Naive thymus-derived CD4-positive, alpha-beta T cell (primary cell): ENCODE measurements around the gene IBA57. TPM values are rescaled to one million over a fixed set of nuclear protein-coding genes. Genes with fewer than 3 reads are reported as not detected.

Experiments
- ATAC-seq: fragments of 150-1000 bp; cut with Tn5 transposase; 2 replicates; pipeline ENCODE4 v1.10.0; 2021; ENCODE audit warnings: mild to moderate bottlenecking, moderate library complexity
- CTCF ChIA-PET: fragments of 350-600 bp; sonication (Branson Sonifier 250); formaldehyde crosslinking; loops from one replicate; lab custom pipeline; 2021; ENCODE audit warnings: antibody characterized with exemption; lab: Charles Lee
- POLR2A ChIA-PET: fragments of 350-600 bp; sonication (Branson Sonifier 250); formaldehyde crosslinking; loops from one replicate; lab custom pipeline; 2021; ENCODE audit warnings: antibody characterized with exemption, inconsistent platforms; lab: Charles Lee
- DNase-seq, 9 donors: peaks; one replicate each; pipeline versions ENCODE4 v3.0.0 to v3.0.0-alpha.2; 2020 to 2022; ENCODE audit warnings: mixed read lengths in 1 of 9
- H3K27ac ChIP-seq: one replicate; pipeline ENCODE4 v1.7.0; 2013; ENCODE audit warnings: mild to moderate bottlenecking, low read depth, low read length, moderate library complexity
- H3K27me3 ChIP-seq, 2 donors: one replicate each; pipeline ENCODE4 v1.7.0; 2013; ENCODE audit warnings: low read length in 2 of 2, mild to moderate bottlenecking in 2 of 2, moderate library complexity in 2 of 2; ENCODE audit not compliant: control insufficient read depth in 2 of 2, insufficient read depth in 2 of 2
- H3K36me3 ChIP-seq, 3 experiments: 1 replicate in 2 of 3; 2 replicates in 1 of 3; pipeline ENCODE4 v1.7.0; 2013; ENCODE audit warnings: low read length in 3 of 3, mild to moderate bottlenecking in 3 of 3, moderate library complexity in 1 of 3; ENCODE audit not compliant: insufficient read depth in 3 of 3, control insufficient read depth in 2 of 3
- H3K4me1 ChIP-seq, 2 donors: one replicate each; pipeline ENCODE4 v1.7.0; 2013; ENCODE audit warnings: low read length in 2 of 2, mild to moderate bottlenecking in 2 of 2, moderate library complexity in 1 of 2; ENCODE audit not compliant: control insufficient read depth in 2 of 2, insufficient read depth in 2 of 2
- H3K4me3 ChIP-seq: 2 replicates; pipeline ENCODE4 v1.7.0; 2013; ENCODE audit warnings: mild to moderate bottlenecking, low read length
- H3K9me3 ChIP-seq, 3 experiments: 1 replicate in 2 of 3; 2 replicates in 1 of 3; pipeline ENCODE4 v1.7.0; 2013; ENCODE audit warnings: low read length in 3 of 3; ENCODE audit not compliant: control insufficient read depth in 2 of 3
- H3K27ac Mint-ChIP-seq, 9 donors: one replicate each; pipeline ENCODE4 v1.8.0; 2020 to 2022; ENCODE audit warnings: mixed read lengths in 9 of 9, mild to moderate bottlenecking in 8 of 9, moderate library complexity in 5 of 9, inconsistent platforms in 2 of 9
- H3K27me3 Mint-ChIP-seq, 5 donors: one replicate each; pipeline ENCODE4 v1.8.0; 2021 to 2022; ENCODE audit warnings: mixed read lengths in 5 of 5, mild to moderate bottlenecking in 1 of 5
- H3K36me3 Mint-ChIP-seq, 5 donors: one replicate each; pipeline ENCODE4 v1.8.0; 2020 to 2022; ENCODE audit warnings: mixed read lengths in 5 of 5, mild to moderate bottlenecking in 3 of 5, inconsistent platforms in 1 of 5
- H3K4me1 Mint-ChIP-seq, 7 donors: one replicate each; pipeline ENCODE4 v1.8.0; 2020 to 2022; ENCODE audit warnings: mixed read lengths in 7 of 7, mild to moderate bottlenecking in 3 of 7, inconsistent platforms in 1 of 7
- H3K4me3 Mint-ChIP-seq, 10 donors: one replicate each; pipeline ENCODE4 v1.8.0; 2020 to 2022; ENCODE audit warnings: mild to moderate bottlenecking in 10 of 10, mixed read lengths in 10 of 10, moderate library complexity in 6 of 10, inconsistent platforms in 2 of 10
- H3K9me3 Mint-ChIP-seq, 11 donors: one replicate each; pipeline ENCODE4 v1.8.0; 2020 to 2022; ENCODE audit warnings: mixed read lengths in 11 of 11, mild to moderate bottlenecking in 4 of 11, inconsistent platforms in 1 of 11, moderate library complexity in 1 of 11
- intact Hi-C, 2 donors: fragments of 100-400 bp; cut with micrococcal nuclease; formaldehyde crosslinking; loops; one replicate each; pipeline ENCODE4 v1.15.1; 2023
- polyA plus RNA-seq, 2 donors: library from polyadenylated mRNA; unstranded; fragments of 300-500 nt; fragmentation: Illumina TruSeq; gene quantifications; one replicate each; pipeline ENCODE4 v1.2.3, GENCODE V29; 2021
- total RNA-seq, 6 experiments: library from RNA in 5 of 6; stranded (reverse) in 5 of 6; gene quantifications; 1 replicate in 5 of 6; 2 replicates in 1 of 6; pipeline ENCODE4 v1.2.3 and lab custom pipeline; 2021 to 2026

The IBA57 gene
- total and polyA plus RNA-seq, 7 experiments from 2014 or later: 5.4 to 17.1 (median 10.2) TPM

DNA sequence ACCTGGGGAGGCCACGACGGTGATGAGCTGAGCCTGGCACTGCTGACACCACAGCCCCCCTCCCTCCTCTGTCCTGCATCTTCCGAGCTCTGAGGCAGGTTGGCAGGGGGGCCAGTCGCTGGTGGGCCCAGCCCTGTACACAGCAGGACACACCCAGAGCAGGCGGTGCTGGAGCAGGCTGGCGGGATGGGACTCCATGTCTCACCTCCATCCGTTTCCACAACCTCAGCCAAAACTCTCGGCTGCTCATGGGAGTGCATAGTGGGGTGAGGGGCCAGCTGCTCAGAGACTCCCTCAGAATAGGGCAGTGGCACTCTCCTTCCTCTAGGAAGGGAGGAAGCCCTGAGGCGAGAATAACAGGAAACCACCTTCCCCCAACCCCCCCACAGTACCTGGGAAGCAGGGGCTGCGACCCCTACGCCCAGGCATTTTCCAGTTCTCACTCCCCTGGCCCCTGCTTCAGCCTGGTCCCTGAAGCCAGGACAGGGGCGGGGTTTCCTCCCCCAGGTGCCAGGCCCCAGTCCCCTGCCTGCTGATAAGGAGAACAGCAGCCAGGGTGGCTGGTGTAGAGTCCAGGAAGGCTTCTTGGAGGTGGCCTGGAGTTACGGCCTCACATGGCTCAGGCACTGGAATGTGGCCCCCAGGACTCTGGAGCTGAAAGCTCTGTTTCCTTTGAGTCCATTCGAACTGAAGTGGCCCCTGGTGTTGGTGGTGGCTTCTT lies 3.2 kb upstream of the IBA57 start:
- Histone ChIP-seq H3K4me3 (peak overlapping the region; percentile 6), H3K36me3 (no peaks in the 10 kb centered on the region), H3K27ac (peak overlapping the region; percentile 92), H3K27me3 (no peaks in the 10 kb centered on the region), H3K9me3 (no peaks in the 10 kb centered on the region), H3K4me1 (peaks cover 14 to 36% of the 10 kb centered on the region in 2 donors)
- POLR2A ChIA-PET: interaction anchor here (0.6 to 8.3 kb wide), 6 partner anchors 13 to 296 kb away, joined by 3 to 109 read pairs (median 4); partner anchors contain the start of genes GJC2 and GUK1
- H3K4me3 Mint-ChIP-seq: peak overlapping the region in 4 of 10 donors; percentile 17 to 70 (median 45)
- CTCF ChIA-PET: interaction anchor here (0.9 to 1.4 kb wide), 2 partner anchors 10 to 18 kb away, joined by 3 to 5 read pairs; no protein-coding TSS in a partner anchor
- H3K27me3 Mint-ChIP-seq: no peaks in the 10 kb centered on the region
- H3K4me1 Mint-ChIP-seq: peaks cover 7 to 43% (median 28%) of the 10 kb centered on the region in 7 donors
- intact Hi-C loops: loop anchor here in 1 of 2 donors (10.0 kb wide), 1 partner anchor 1182 kb away; the partner anchor contains the start of gene CCSAP
- ATAC-seq (no peak), DNase-seq (peak in 2 of 9 donors; percentile 34 to 43)
- no peaks in the 10 kb centered on the region for H3K36me3 Mint-ChIP-seq
- H3K27ac Mint-ChIP-seq: peak overlapping the region; percentile 29 to 98 (median 80)
- peaks cover 0 to 2% (median 0%) of the 10 kb centered on the region in 11 donors for H3K9me3 Mint-ChIP-seq

DNA sequence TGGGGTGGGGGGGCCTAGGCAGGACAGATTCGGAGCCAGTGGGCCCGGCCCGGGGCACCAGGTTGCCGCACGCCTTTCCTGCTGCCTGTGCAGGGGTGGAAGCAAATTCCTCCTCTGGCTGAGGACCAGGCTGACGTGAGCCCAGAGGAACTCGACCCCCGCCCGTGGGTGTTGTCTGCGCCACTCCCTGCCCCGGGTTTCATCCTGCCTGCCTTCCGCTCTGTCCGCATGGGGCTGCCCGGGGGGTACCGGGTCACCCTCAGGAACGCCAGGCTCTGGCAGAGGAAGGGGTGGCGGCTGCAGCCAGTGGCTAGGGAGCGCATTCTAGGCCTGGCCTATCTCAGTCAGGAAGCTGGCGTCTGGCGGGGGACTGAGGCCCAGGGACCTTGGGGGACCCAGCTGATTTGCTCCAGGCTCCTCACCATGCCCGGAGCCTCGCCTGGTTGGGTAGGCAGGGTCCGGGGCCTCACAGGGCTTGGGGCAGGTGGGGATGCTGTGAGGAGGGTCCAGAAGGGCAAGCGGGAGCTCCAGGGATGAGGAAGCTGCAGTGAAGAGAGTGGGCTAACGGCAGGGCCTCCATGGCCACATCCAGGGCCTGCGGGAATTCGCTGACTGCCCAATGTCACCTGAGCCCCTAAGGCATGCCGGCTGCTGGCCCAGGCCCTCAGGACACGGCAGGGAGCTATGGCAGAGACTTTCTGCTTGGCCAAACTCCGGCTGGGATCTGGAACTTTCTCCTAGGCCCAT lies 2.4 kb upstream of the IBA57 start:
- H3K4me1 ChIP-seq: peaks cover 14 to 36% of the 10 kb centered on the region in 2 donors
- H3K9me3 Mint-ChIP-seq: peaks cover 0 to 2% (median 0%) of the 10 kb centered on the region in 11 donors
- DNase-seq (no peak), ATAC-seq (no peak)
- H3K27me3 Mint-ChIP-seq: no peaks in the 10 kb centered on the region
- CTCF ChIA-PET: interaction anchor here (1.2 to 1.4 kb wide), 2 partner anchors 19 to 23 kb away, joined by 3 to 4 read pairs; partner anchors contain the start of gene GUK1
- H3K9me3 ChIP-seq: no peaks in the 10 kb centered on the region
- intact Hi-C loops: loop anchor here in 1 of 2 donors (10.0 kb wide), 1 partner anchor 1182 kb away; the partner anchor contains the start of gene CCSAP
- no peak overlapping the region for H3K4me3 ChIP-seq
- H3K4me3 Mint-ChIP-seq: peak overlapping the region in 2 of 10 donors; percentile 34 to 52
- H3K36me3 Mint-ChIP-seq: no peaks in the 10 kb centered on the region
- H3K4me1 Mint-ChIP-seq: peaks cover 7 to 49% (median 34%) of the 10 kb centered on the region in 7 donors
- peak overlapping the region in 7 of 9 donors; percentile 41 to 98 (median 97) for H3K27ac Mint-ChIP-seq
- POLR2A ChIA-PET: interaction anchor here (0.6 to 8.3 kb wide), 6 partner anchors 14 to 295 kb away, joined by 3 to 109 read pairs (median 6); partner anchors contain the start of genes GJC2 and GUK1
- no peaks in the 10 kb centered on the region for H3K27me3 ChIP-seq
- H3K36me3 ChIP-seq: no peaks in the 10 kb centered on the region
- H3K27ac ChIP-seq: peak overlapping the region; percentile 92

DNA sequence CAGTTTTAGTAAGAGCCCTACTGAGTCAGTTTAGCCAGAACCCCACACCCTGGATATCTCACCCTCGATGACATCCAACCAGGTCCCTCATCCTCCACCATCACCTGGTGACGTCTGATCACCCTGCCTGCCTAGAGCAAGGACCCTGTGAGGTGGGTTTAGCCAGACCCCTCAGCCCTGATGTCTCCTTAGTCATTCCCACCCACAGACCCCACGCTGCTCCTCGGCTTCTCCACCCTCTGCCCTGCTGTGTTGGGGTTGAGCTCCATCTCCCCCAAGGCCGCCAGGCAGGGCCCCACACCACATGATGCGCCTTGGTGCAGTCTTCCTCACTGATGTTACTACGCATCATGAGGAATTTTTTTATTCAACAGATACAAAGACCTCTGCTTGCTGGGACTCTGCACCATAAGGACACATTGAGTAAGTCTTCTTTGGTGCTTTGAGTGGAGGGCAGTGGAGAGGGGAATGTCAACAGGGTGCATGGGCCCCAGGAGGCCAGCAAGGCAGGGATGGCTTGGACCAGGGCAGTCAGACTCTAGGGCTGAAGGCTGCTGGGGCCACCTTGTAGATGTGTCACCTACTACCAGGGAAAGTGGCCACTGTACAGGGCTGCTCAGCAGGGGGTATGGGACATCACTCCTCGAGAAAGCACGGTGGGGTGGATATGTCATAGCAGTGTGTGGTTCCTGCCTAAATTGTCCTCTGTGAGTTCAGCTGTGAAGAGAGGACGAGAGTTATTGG lies 1.7 kb upstream of the IBA57 start:
- H3K9me3 Mint-ChIP-seq: peaks cover 0 to 2% (median 0%) of the 10 kb centered on the region in 11 donors
- peaks cover 0 to 7% (median 0%) of the 10 kb centered on the region in 3 experiments for H3K36me3 ChIP-seq
- no peaks in the 10 kb centered on the region for H3K9me3 ChIP-seq
- CTCF ChIA-PET: interaction anchor here (1.2 kb wide), 1 partner anchor 24 kb away, joined by 4 read pairs; the partner anchor contains the start of gene GUK1
- DNase-seq (no peak), ATAC-seq (no peak)
- peaks cover 7 to 55% (median 38%) of the 10 kb centered on the region in 7 donors for H3K4me1 Mint-ChIP-seq
- POLR2A ChIA-PET: interaction anchor here (0.6 to 8.3 kb wide), 5 partner anchors 7 to 1382 kb away, joined by 4 to 109 read pairs (median 19); partner anchors contain the start of genes GJC2 and GUK1
- peak overlapping the region; percentile 7 to 92 (median 82) for H3K4me3 Mint-ChIP-seq
- peak overlapping the region; percentile 87 to 98 (median 98) for H3K27ac Mint-ChIP-seq
- intact Hi-C loops: loop anchor here in 1 of 2 donors (2.0 to 10.0 kb wide), 2 partner anchors 301 to 1181 kb away; partner anchors contain the start of gene CCSAP
- no peaks in the 10 kb centered on the region for H3K36me3 Mint-ChIP-seq
- H3K27ac ChIP-seq: peak overlapping the region; percentile 92
- peaks cover 14 to 36% of the 10 kb centered on the region in 2 donors for H3K4me1 ChIP-seq
- no peaks in the 10 kb centered on the region for H3K27me3 Mint-ChIP-seq
- H3K4me3 ChIP-seq: no peak overlapping the region
- H3K27me3 ChIP-seq: no peaks in the 10 kb centered on the region

DNA sequence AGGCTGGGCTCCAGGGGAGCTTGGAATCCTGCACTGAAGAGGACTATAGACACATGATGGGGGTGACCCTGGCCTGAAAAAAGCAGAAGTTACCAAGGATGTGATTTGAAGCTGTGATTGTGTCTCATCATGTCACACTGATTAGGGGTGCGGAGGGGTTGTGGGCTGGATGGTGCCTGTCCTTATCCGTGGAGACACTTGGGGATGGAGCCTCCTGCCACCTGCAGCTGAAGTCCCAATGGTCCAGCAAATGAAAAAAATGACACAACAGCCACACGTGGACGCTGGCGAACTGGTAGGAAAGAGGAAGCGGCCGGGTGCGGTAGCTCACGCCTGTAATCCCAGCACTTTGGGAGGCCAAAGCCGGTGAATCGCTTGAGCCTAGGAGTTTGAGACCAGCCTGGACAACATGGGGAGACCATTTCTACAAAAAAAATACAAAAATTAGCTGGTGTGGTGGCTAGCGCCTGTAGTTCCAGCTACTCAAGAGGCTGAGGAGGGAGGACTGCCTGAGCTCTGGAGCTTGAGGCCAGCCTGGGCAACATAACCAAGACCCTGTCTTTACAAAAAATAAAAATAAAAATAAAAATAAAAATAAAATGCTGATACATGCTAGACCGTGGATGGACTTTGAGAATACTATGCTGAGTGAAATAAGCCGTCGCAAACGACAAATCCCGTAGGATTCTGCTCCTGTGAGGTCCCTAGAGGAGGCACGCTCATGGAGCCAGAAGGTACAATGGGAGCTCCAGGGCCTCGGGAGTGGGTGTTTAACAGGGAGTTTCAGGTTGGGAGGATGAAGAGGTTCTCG lies 838 bp upstream of the IBA57 start:
- no peak for DNase-seq
- H3K4me1 ChIP-seq: peaks cover 14 to 39% of the 10 kb centered on the region in 2 donors
- H3K27ac Mint-ChIP-seq: peak overlapping the region; percentile 87 to 98 (median 98)

More for the DNA sequence above, 838 bp upstream of the IBA57 start:
- Histone ChIP-seq H3K27me3 (no peaks in the 10 kb centered on the region), H3K36me3 (peaks cover 0 to 12% (median 0%) of the 10 kb centered on the region in 3 experiments), H3K27ac (peak overlapping the region; percentile 92), H3K4me3 (peak overlapping the region; percentile 67), H3K9me3 (no peaks in the 10 kb centered on the region)
- H3K4me1 Mint-ChIP-seq: peaks cover 9 to 63% (median 45%) of the 10 kb centered on the region in 7 donors
- intact Hi-C loops: loop anchor here (1.0 to 10.0 kb wide), 13 partner anchors 8 to 1180 kb away; partner anchors contain the start of genes GUK1 (in 2 of the 2), ARF1 (in 1 of the 2), C1orf35 (in 1 of the 2) and CCSAP (in 1 of the 2)
- POLR2A ChIA-PET: interaction anchor here (0.7 to 8.3 kb wide), 16 partner anchors 8 to 322 kb away, joined by 3 to 109 read pairs (median 8); partner anchors contain the start of genes GJC2, GUK1 and RNF187
- no peak for ATAC-seq
- H3K9me3 Mint-ChIP-seq: peaks cover 0 to 2% (median 0%) of the 10 kb centered on the region in 11 donors
- no peaks in the 10 kb centered on the region for H3K36me3 Mint-ChIP-seq
- H3K4me3 Mint-ChIP-seq: peak overlapping the region; percentile 76 to 92 (median 88)
- no peaks in the 10 kb centered on the region for H3K27me3 Mint-ChIP-seq
- CTCF ChIA-PET: interaction anchor here (0.6 to 3.5 kb wide), 7 partner anchors 20 to 61 kb away, joined by 3 to 34 read pairs (median 3); partner anchors contain the start of genes C1orf35 and GUK1
